HCT116 (cell line): ENCODE measurements around the gene HADH. TPM values are rescaled to one million over a fixed set of nuclear protein-coding genes. Genes with fewer than 3 reads are reported as not detected.

ENCODE experiments used
- ATAC-seq: fragments of 200-7000 bp; cut with Tn5 transposase; 2 replicates; pipeline ENCODE4 v1.9.1; 2020; ENCODE audit warnings: mild to moderate bottlenecking, moderate library complexity
- BruUV-seq: library from RNA; stranded (reverse); fragments of 400-500 nt; replicated peaks from 2 replicates; lab custom pipeline; 2021; lab: Mats Ljungman, UMichigan
- CTCF ChIA-PET: fragments of 300-600 bp; sonication (Branson Sonifier 250); formaldehyde crosslinking; loops from one replicate; lab custom pipeline; 2021; ENCODE audit warnings: antibody characterized with exemption; lab: Charles Lee
- POLR2A ChIA-PET: fragments of 300-600, 350-600 bp; sonication (Branson Sonifier 250); formaldehyde crosslinking; loops from one replicate; lab custom pipeline; 2021; ENCODE audit warnings: antibody characterized with exemption; lab: Charles Lee
- RAD21 ChIA-PET, 2 experiments: fragments of 300-600 bp; sonication (Branson Sonifier 250); formaldehyde crosslinking; loops; one replicate each; lab custom pipeline; 2023; ENCODE audit warnings: low total read pairs in 2 of 2; ENCODE audit not compliant: uncharacterized antibody in 2 of 2, unreplicated experiment in 2 of 2, low non-redundant PET in 1 of 2; lab: Charles Lee
- DNase-seq: peaks from one replicate; pipeline ENCODE4 v3.0.0-alpha.2; 2010; ENCODE audit warnings: low read depth, low spot score
- H2AFZ ChIP-seq: fragments of 200-600 bp; shearing (Covaris generic), sonication (generic); 2 replicates; pipeline ENCODE4 v1.6.1; 2017; ENCODE audit warnings: low read depth, mixed run types, mixed read lengths, antibody characterized with exemption, low read length; ENCODE audit not compliant: poor library complexity, severe bottlenecking
- H3K27ac ChIP-seq: 2 replicates; pipeline ENCODE4 v1.5.1; 2012; ENCODE audit warnings: low read depth, low read length
- H3K27me3 ChIP-seq: fragments of 200-600 bp; sonication (generic); 2 replicates; pipeline ENCODE4 v1.6.1; 2016; ENCODE audit warnings: mixed run types, low read length, mixed read lengths; ENCODE audit not compliant: insufficient read depth
- H3K36me3 ChIP-seq, 2 experiments: fragments of 200-500 bp in 1 of 2; fragments of 200-600 bp in 1 of 2; sonication (Bioruptor generic) in 1 of 2; sonication (generic) in 1 of 2; 2 replicates each; pipeline versions ENCODE4 v1.5.1 to v1.6.1; 2014 to 2016; ENCODE audit warnings: low read length in 2 of 2, inconsistent platforms in 1 of 2, mixed read lengths in 1 of 2, mixed run types in 1 of 2; ENCODE audit not compliant: insufficient read depth in 2 of 2, control insufficient read depth in 1 of 2
- H3K4me1 ChIP-seq, 2 experiments: fragments of 200-600 bp in 1 of 2; sonication (generic) in 1 of 2; 2 replicates each; pipeline versions ENCODE4 v1.5.1 to v1.6.1; 2012 to 2017; ENCODE audit warnings: low read length in 2 of 2, inconsistent platforms in 1 of 2, mild to moderate bottlenecking in 1 of 2, mixed read lengths in 1 of 2, mixed run types in 1 of 2, moderate library complexity in 1 of 2; ENCODE audit not compliant: insufficient read depth in 2 of 2, control insufficient read depth in 1 of 2
- H3K4me2 ChIP-seq: fragments of 200-600 bp; sonication (generic); 2 replicates; pipeline ENCODE4 v1.6.1; 2017; ENCODE audit warnings: mixed run types, low read length, mixed read lengths
- H3K4me3 ChIP-seq, 2 experiments: fragments of 200-600 bp in 1 of 2; sonication (generic) in 1 of 2; replicated peaks in 1 of 2; 2 replicates each; pipeline ENCODE4 v1.5.1; 2011 to 2016; ENCODE audit warnings: low read length in 2 of 2, control low read depth in 1 of 2, low read depth in 1 of 2, mild to moderate bottlenecking in 1 of 2, mixed read lengths in 1 of 2, mixed run types in 1 of 2
- H3K79me2 ChIP-seq: fragments of 200-600 bp; sonication (generic); 2 replicates; pipeline ENCODE4 v1.6.1; 2017; ENCODE audit warnings: mild to moderate bottlenecking, mixed run types, low read length, moderate library complexity, mixed read lengths; ENCODE audit not compliant: insufficient read depth
- H3K9ac ChIP-seq: fragments of 200-600 bp; sonication (generic); 2 replicates; pipeline ENCODE4 v1.6.1; 2016; ENCODE audit warnings: low read length, mixed read lengths
- H3K9me2 ChIP-seq: fragments of 200-600 bp; sonication (generic), shearing (Covaris generic); 2 replicates; pipeline ENCODE4 v1.6.1; 2017; ENCODE audit warnings: mixed run types, mild to moderate bottlenecking, moderate library complexity; ENCODE audit not compliant: insufficient read depth
- H3K9me3 ChIP-seq, 2 experiments: fragments of 200-500 bp in 1 of 2; fragments of 200-600 bp in 1 of 2; sonication (Bioruptor generic) in 1 of 2; sonication (generic) in 1 of 2; 2 replicates each; pipeline ENCODE4 v1.6.1; 2014 to 2017; ENCODE audit warnings: low read length in 2 of 2, mixed read lengths in 2 of 2, inconsistent platforms in 1 of 2, low read depth in 1 of 2, mild to moderate bottlenecking in 1 of 2, mixed run types in 1 of 2, moderate library complexity in 1 of 2; ENCODE audit not compliant: control insufficient read depth in 1 of 2, insufficient read depth in 1 of 2
- H4K20me1 ChIP-seq: fragments of 200-600 bp; sonication (generic), shearing (Covaris generic); 2 replicates; pipeline ENCODE4 v1.6.1; 2017; ENCODE audit warnings: mixed run types, mild to moderate bottlenecking, moderate library complexity; ENCODE audit not compliant: insufficient read depth
- CBX3 ChIP-seq: IDR thresholded peaks from 2 replicates; pipeline ENCODE4 v1.6.1; 2012; ENCODE audit warnings: low read depth
- EZH2phosphoT487 ChIP-seq: fragments of 200-600 bp; IDR thresholded peaks from 2 replicates; pipeline ENCODE4 v1.6.1; 2018; ENCODE audit warnings: antibody characterized with exemption, borderline replicate concordance
- JUND ChIP-seq: IDR thresholded peaks from 2 replicates; pipeline ENCODE4 v1.6.1; 2012
- POLR2AphosphoS5 ChIP-seq: IDR thresholded peaks from 2 replicates; pipeline ENCODE4 v1.6.1; 2011; ENCODE audit warnings: mild to moderate bottlenecking, low read depth, low read length, moderate library complexity
- RAD21 ChIP-seq: IDR thresholded peaks from 2 replicates; pipeline ENCODE4 v1.6.1; 2012; ENCODE audit warnings: low read depth, mild to moderate bottlenecking
- SIN3A ChIP-seq: IDR thresholded peaks from 2 replicates; pipeline ENCODE4 v1.6.1; 2012; ENCODE audit warnings: low read depth
- SP1 ChIP-seq: IDR thresholded peaks from 2 replicates; pipeline ENCODE4 v1.6.1; 2012; ENCODE audit warnings: low read depth
- TCF7L2 ChIP-seq: IDR thresholded peaks from 2 replicates; pipeline ENCODE4 v1.7.0; 2011; ENCODE audit warnings: borderline replicate concordance, inconsistent platforms; ENCODE audit not compliant: insufficient read depth, insufficient read length; ENCODE audit errors: extremely low read depth
- YY1 ChIP-seq: IDR thresholded peaks from 2 replicates; pipeline ENCODE4 v1.6.1; 2011; ENCODE audit warnings: low read length, low read depth, moderate library complexity, mild to moderate bottlenecking; ENCODE audit not compliant: insufficient replicate concordance; ENCODE audit errors: extremely low read depth
- intact Hi-C: fragments of 100-400 bp; cut with micrococcal nuclease; formaldehyde crosslinking; loops from 2 replicates; pipeline ENCODE4 v1.10.0; 2022
- total RNA-seq: library from RNA; stranded (reverse); gene quantifications from one replicate; pipeline ENCODE4 v1.2.1, GENCODE V29; 2021; ENCODE audit not compliant: unreplicated experiment
- TF ChIP-seq, protein P1 (sequence below): IDR thresholded peaks from 2 replicates; pipeline ENCODE4 v1.6.1; 2012
- TF ChIP-seq, protein P2 (sequence below): IDR thresholded peaks from 2 replicates; pipeline ENCODE4 v1.6.1; 2012; ENCODE audit warnings: low read depth

The HADH gene
- total RNA-seq, 1 experiment from 2014 or later = 30.2 TPM

DNA sequence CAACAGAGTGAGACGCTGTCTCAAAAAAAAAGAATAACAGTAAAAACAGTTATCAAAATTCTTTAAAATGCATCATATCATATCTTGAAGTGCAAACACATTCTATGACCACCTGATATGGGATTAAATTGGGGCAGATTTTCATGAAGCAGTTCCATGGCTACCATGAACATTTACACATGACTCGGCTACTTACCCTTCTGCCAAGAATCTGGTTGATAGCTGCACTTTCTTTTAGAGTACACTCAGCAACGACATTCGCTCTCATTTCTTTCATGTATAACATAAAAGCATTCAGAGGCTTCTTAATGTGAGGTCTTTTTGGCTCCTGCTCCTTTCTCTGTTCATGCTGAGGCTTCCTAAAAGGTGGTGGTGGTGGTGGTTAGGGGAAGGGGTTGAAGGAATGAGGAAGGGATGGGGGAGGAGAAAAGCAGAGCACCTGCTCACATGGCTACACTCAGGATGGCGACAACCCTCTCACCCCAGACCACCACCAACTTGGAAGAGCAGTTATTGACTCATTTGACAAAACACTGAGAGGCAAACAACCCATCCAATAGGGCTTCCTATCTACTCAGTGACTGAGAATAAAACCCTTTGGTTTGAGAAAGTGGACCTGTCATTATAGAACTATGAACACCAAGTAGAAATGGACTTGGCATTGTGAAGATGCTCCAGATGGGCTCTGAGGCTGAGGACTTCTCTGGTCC lies 88.5 kb downstream of the HADH start:
- CTCF ChIA-PET = no interaction called here
- Histone ChIP-seq H3K9ac (no peak overlapping the region), H2AFZ (no peak overlapping the region), H3K9me3 (no peaks in the 10 kb centered on the region), H3K4me1 (no peaks in the 10 kb centered on the region), H3K27me3 (peaks cover 19% of the 10 kb centered on the region; the same call in 1 of the 2 replicates), H3K79me2 (no peaks in the 10 kb centered on the region), H3K36me3 (no peaks in the 10 kb centered on the region), H3K4me2 (no peak overlapping the region), H3K9me2 (no peaks in the 10 kb centered on the region), H4K20me1 (no peaks in the 10 kb centered on the region), H3K27ac (no peak overlapping the region), H3K4me3 (no peak overlapping the region)
- intact Hi-C loops = no loop called here
- ATAC-seq (no peak), DNase-seq (no peak)
- POLR2A ChIA-PET = no interaction called here
- no TSS peak for BruUV-seq
- RAD21 ChIA-PET = no interaction called here
- TF ChIP-seq SIN3A (no peak), TCF7L2 (no peak), RAD21 (no peak), YY1 (no peak), SP1 (no peak), EZH2phosphoT487 (no peak), CBX3 (no peak), POLR2AphosphoS5 (no peak), JUND (no peak)
- TF ChIP-seq, protein P1, sequence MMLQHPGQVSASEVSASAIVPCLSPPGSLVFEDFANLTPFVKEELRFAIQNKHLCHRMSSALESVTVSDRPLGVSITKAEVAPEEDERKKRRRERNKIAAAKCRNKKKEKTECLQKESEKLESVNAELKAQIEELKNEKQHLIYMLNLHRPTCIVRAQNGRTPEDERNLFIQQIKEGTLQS = no peak
- TF ChIP-seq, protein P2, sequence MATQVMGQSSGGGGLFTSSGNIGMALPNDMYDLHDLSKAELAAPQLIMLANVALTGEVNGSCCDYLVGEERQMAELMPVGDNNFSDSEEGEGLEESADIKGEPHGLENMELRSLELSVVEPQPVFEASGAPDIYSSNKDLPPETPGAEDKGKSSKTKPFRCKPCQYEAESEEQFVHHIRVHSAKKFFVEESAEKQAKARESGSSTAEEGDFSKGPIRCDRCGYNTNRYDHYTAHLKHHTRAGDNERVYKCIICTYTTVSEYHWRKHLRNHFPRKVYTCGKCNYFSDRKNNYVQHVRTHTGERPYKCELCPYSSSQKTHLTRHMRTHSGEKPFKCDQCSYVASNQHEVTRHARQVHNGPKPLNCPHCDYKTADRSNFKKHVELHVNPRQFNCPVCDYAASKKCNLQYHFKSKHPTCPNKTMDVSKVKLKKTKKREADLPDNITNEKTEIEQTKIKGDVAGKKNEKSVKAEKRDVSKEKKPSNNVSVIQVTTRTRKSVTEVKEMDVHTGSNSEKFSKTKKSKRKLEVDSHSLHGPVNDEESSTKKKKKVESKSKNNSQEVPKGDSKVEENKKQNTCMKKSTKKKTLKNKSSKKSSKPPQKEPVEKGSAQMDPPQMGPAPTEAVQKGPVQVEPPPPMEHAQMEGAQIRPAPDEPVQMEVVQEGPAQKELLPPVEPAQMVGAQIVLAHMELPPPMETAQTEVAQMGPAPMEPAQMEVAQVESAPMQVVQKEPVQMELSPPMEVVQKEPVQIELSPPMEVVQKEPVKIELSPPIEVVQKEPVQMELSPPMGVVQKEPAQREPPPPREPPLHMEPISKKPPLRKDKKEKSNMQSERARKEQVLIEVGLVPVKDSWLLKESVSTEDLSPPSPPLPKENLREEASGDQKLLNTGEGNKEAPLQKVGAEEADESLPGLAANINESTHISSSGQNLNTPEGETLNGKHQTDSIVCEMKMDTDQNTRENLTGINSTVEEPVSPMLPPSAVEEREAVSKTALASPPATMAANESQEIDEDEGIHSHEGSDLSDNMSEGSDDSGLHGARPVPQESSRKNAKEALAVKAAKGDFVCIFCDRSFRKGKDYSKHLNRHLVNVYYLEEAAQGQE = no peak
